ENCODE measurements around the gene SPAG17. TPM values are rescaled to one million over a fixed set of nuclear protein-coding genes. Genes with fewer than 3 reads are reported as not detected.
A peak's percentile ranks its signal among the peaks of the same experiment; 100 is the strongest.

The SPAG17 gene
- polyA plus RNA-seq, 1 donor from 2014 or later, result 0.25 TPM

DNA sequence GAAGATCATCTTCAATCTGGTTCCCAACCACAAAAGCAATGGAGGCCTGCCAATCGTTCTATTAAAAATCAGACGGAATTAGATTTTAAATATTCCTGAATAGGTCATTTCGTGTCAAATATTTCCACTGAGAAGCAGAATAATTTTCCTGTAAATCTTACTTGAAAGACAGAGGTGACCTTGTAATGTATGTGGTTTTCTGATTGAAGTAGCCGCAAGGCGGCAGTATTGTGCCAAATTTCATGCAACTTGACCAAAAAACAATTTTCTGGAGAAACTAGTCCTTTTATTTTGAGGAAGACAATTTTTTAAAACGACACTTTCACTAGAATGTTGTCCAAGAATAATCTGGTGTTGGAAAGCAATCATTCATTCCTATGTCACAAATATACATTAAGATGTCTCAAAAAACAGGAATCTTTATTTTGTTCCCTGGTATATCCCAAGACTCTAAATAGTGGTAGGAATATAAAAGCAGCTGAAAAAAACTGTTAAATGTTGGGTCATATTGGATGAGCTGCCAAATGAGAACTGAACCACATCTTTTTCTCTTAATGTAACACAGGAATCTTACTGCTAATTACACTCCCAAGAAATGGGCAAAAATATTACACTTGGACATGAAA, 33.6 kb downstream of the SPAG17 start:
- Histone ChIP-seq H3K9ac (ENCODE audit: low read length) (no peak overlapping the region), H3K9me2 (ENCODE audit: insufficient read depth, low read length) (no peaks in the 10 kb centered on the region), H3K4me3 (ENCODE audit: low read length) (no peak overlapping the region), H3F3A (ENCODE audit: insufficient read depth, low read length, poor library complexity, severe bottlenecking) (no peaks in the 10 kb centered on the region), H3K4me2 (ENCODE audit: low read length) (no peak overlapping the region), H2AFZ (ENCODE audit: low read depth, low read length) (no peak overlapping the region), H3K36me3 (ENCODE audit: insufficient read depth, low read length) (no peaks in the 10 kb centered on the region), H4K20me1 (ENCODE audit: insufficient read depth) (no peaks in the 10 kb centered on the region), H3K79me2 (replicated peaks; ENCODE audit: insufficient read depth, low read length) (no peaks in the 10 kb centered on the region), H3K9me3 (ENCODE audit: low read length) (no peaks in the 10 kb centered on the region), H3K27me3 (ENCODE audit: insufficient read depth, low read depth, low read length) (no peaks in the 10 kb centered on the region), H3K27ac (ENCODE audit: low read length) (no peak overlapping the region)
- peak; percentile 91 for TF ChIP-seq SMC3 (conservative IDR thresholded peaks at IDR 0.05; ENCODE audit: poor library complexity)
- TF ChIP-seq RAD21 (conservative IDR thresholded peaks at IDR 0.05), result peak; percentile 90
- TF ChIP-seq, protein P1, sequence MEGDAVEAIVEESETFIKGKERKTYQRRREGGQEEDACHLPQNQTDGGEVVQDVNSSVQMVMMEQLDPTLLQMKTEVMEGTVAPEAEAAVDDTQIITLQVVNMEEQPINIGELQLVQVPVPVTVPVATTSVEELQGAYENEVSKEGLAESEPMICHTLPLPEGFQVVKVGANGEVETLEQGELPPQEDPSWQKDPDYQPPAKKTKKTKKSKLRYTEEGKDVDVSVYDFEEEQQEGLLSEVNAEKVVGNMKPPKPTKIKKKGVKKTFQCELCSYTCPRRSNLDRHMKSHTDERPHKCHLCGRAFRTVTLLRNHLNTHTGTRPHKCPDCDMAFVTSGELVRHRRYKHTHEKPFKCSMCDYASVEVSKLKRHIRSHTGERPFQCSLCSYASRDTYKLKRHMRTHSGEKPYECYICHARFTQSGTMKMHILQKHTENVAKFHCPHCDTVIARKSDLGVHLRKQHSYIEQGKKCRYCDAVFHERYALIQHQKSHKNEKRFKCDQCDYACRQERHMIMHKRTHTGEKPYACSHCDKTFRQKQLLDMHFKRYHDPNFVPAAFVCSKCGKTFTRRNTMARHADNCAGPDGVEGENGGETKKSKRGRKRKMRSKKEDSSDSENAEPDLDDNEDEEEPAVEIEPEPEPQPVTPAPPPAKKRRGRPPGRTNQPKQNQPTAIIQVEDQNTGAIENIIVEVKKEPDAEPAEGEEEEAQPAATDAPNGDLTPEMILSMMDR (IDR thresholded peaks at IDR 0.05; ENCODE audit: poor library complexity, severe bottlenecking), result peak; percentile 89
- TF ChIP-seq, protein P2, sequence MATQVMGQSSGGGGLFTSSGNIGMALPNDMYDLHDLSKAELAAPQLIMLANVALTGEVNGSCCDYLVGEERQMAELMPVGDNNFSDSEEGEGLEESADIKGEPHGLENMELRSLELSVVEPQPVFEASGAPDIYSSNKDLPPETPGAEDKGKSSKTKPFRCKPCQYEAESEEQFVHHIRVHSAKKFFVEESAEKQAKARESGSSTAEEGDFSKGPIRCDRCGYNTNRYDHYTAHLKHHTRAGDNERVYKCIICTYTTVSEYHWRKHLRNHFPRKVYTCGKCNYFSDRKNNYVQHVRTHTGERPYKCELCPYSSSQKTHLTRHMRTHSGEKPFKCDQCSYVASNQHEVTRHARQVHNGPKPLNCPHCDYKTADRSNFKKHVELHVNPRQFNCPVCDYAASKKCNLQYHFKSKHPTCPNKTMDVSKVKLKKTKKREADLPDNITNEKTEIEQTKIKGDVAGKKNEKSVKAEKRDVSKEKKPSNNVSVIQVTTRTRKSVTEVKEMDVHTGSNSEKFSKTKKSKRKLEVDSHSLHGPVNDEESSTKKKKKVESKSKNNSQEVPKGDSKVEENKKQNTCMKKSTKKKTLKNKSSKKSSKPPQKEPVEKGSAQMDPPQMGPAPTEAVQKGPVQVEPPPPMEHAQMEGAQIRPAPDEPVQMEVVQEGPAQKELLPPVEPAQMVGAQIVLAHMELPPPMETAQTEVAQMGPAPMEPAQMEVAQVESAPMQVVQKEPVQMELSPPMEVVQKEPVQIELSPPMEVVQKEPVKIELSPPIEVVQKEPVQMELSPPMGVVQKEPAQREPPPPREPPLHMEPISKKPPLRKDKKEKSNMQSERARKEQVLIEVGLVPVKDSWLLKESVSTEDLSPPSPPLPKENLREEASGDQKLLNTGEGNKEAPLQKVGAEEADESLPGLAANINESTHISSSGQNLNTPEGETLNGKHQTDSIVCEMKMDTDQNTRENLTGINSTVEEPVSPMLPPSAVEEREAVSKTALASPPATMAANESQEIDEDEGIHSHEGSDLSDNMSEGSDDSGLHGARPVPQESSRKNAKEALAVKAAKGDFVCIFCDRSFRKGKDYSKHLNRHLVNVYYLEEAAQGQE (IDR thresholded peaks at IDR 0.05; ENCODE audit: borderline replicate concordance), result no peak

- no peak overlapping the region for H3K4me2 ChIP-seq (ENCODE audit: low read length)
- H3K9ac ChIP-seq (ENCODE audit: low read length), result no peak overlapping the region
- H3K27ac ChIP-seq (ENCODE audit: low read length), result no peak overlapping the region
- no peaks in the 10 kb centered on the region for H4K20me1 ChIP-seq (ENCODE audit: insufficient read depth)
- H3K9me3 ChIP-seq (ENCODE audit: low read length), result no peaks in the 10 kb centered on the region
- TF ChIP-seq POLR2AphosphoS5 (IDR thresholded peaks at IDR 0.05) (no peak), SMC3 (conservative IDR thresholded peaks at IDR 0.05; ENCODE audit: poor library complexity) (no peak), RAD21 (conservative IDR thresholded peaks at IDR 0.05) (no peak), MXI1 (conservative IDR thresholded peaks at IDR 0.05; ENCODE audit: poor library complexity, severe bottlenecking) (no peak), EP300 (conservative IDR thresholded peaks at IDR 0.05; ENCODE audit: poor library complexity, severe bottlenecking) (no peak), TAF1 (IDR thresholded peaks at IDR 0.05; ENCODE audit: low read depth) (no peak), EZH2 (IDR thresholded peaks at IDR 0.05; ENCODE audit: borderline replicate concordance, insufficient read depth, low read length, poor library complexity, severe bottlenecking) (no peak)
- TF ChIP-seq, protein P2 (IDR thresholded peaks at IDR 0.05; ENCODE audit: borderline replicate concordance), result no peak
- TF ChIP-seq, protein P1 (IDR thresholded peaks at IDR 0.05; ENCODE audit: poor library complexity, severe bottlenecking), result no peak
- H3K4me3 ChIP-seq (ENCODE audit: low read length), result no peak overlapping the region
- no peaks in the 10 kb centered on the region for H3F3A ChIP-seq (ENCODE audit: insufficient read depth, low read length, poor library complexity, severe bottlenecking)
- H2AFZ ChIP-seq (ENCODE audit: low read depth, low read length), result no peak overlapping the region
- H3K27me3 ChIP-seq (ENCODE audit: insufficient read depth, low read depth, low read length), result no peaks in the 10 kb centered on the region
- no peaks in the 10 kb centered on the region for H3K36me3 ChIP-seq (ENCODE audit: insufficient read depth, low read length)
- H3K79me2 ChIP-seq (replicated peaks; ENCODE audit: insufficient read depth, low read length), result no peaks in the 10 kb centered on the region
- no peaks in the 10 kb centered on the region for H3K9me2 ChIP-seq (ENCODE audit: insufficient read depth, low read length)
Measured at GRCh38 chr1:118149799-118150198, 35.2 kb downstream of the SPAG17 start.

All from neural cell (in vitro differentiated cells).